H1 (cell line): ENCODE data around the gene FSD1. TPM values are rescaled to one million over a fixed set of nuclear protein-coding genes. Genes with fewer than 3 reads are reported as not detected.

ENCODE experiments used
- CEBPB ChIP-seq: IDR thresholded peaks from 2 replicates; pipeline ENCODE4 v1.6.1; 2012; ENCODE audit warnings: low read depth, low read length
- EGR1 ChIP-seq: IDR thresholded peaks from 2 replicates; pipeline ENCODE4 v1.6.1; 2011; ENCODE audit warnings: low read depth, low read length, borderline replicate concordance
- KDM1A ChIP-seq: fragments of 200-600, 300-600 bp; sonication (generic); IDR thresholded peaks from 2 replicates; pipeline ENCODE4 v1.7.1; 2016; ENCODE audit warnings: mild to moderate bottlenecking, low read length, borderline replicate concordance
- NANOG ChIP-seq: IDR thresholded peaks from 2 replicates; pipeline ENCODE4 v1.6.1; 2011; ENCODE audit warnings: low read length, low read depth, mild to moderate bottlenecking, inconsistent platforms; ENCODE audit not compliant: insufficient read depth, poor library complexity, severe bottlenecking
- POLR2A ChIP-seq, 2 experiments: IDR thresholded peaks; 1 replicate in 1 of 2; 2 replicates in 1 of 2; pipeline ENCODE4 v1.6.1; 2011; ENCODE audit warnings: low read depth in 2 of 2, low read length in 2 of 2, mild to moderate bottlenecking in 2 of 2; ENCODE audit errors: control extremely low read depth in 1 of 2
- SP2 ChIP-seq: IDR thresholded peaks from 2 replicates; pipeline ENCODE4 v1.6.1; 2012; ENCODE audit warnings: mild to moderate bottlenecking, low read length, inconsistent platforms
- SP4 ChIP-seq: IDR thresholded peaks from 2 replicates; pipeline ENCODE4 v1.6.1; 2012; ENCODE audit warnings: low read length, inconsistent platforms
- TCF12 ChIP-seq: IDR thresholded peaks from 2 replicates; pipeline ENCODE4 v1.6.1; 2011; ENCODE audit warnings: low read depth, mild to moderate bottlenecking, low read length
- polyA plus RNA-seq, 7 experiments: library from polyadenylated mRNA; depleted of rRNA in 3 of 7; stranded (reverse) in 5 of 7; unstranded in 2 of 7; fragments of >200 nt in 5 of 7; fragments of 200-250 nt in 2 of 7; gene quantifications; 1 replicate in 5 of 7; 2 replicates in 1 of 7; 4 replicates in 1 of 7; pipeline versions ENCODE4 v1.2.1 to v1.2.3, GENCODE V29; 2011 to 2013; ENCODE audit warnings: missing spikeins in 2 of 7, mixed read lengths in 2 of 7
- total RNA-seq: library from RNA; stranded (reverse); fragmentation: NEBNext Ultra II Directional; extraction: Animal tissue kit (Norgen Biotek cat#: 25700); gene quantifications from 2 replicates; pipeline ENCODE4 v1.2.1, GENCODE V29; 2021
- TF ChIP-seq, protein P1 (sequence below): IDR thresholded peaks from 2 replicates; pipeline ENCODE4 v1.6.1; 2011; ENCODE audit warnings: low read length, improper control_type of control experiment
- TF ChIP-seq, protein P2 (sequence below): fragments of 300-600 bp; sonication (generic); IDR thresholded peaks from 2 replicates; pipeline ENCODE4 v1.7.1; 2012; ENCODE audit warnings: low read length, moderate library complexity, mild to moderate bottlenecking, inconsistent platforms; ENCODE audit not compliant: insufficient replicate concordance

Gene FSD1
- total and polyA plus RNA-seq, 2 of the 8 experiments (the other 6 are each of a cell fraction or from before 2014, with no cell fraction given), result 58.8 to 181 TPM

DNA sequence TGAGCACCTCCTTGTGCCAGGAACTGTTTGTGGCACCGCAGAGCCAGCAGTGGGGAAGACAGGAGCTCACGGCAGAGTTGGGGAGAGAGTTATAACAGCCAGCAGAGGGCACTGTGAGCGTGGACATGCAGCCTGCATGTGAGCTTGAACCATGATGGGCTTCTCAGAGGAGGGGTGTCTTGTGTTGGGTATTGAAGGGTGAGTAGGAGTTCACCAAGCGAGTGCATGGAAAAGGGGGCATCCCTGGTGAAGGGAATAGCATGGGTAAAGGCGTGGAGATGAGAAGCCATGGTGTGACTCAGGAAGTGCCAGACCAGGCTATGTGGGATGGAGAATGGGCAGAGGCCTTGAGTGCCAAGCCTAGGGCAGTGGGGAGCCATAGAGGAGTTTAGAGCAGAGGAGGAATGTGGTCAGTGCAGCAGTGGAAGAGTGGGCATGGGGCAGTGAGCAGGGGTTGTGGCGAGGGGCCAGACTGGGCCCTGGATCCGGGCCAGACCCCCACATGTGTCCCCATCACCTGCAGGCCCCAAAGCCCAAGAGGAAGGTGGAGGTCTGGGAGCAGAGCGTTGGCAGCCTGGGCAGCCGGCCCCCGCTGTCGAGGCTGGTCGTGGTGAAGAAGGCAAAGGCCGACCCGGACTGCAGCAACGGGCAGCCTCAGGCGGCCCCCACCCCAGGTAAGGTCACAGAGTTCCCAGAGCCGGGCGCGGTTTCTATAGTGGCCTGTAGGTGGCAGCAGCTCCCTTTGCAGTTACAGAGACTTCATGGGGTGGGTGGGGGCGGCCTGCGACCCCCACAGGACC, 37.1 kb upstream of the FSD1 start (continued):
- TF ChIP-seq KDM1A (peak; percentile 87), CEBPB (no peak), EGR1 (no peak), SP2 (no peak), POLR2A (IDR thresholded peaks at IDR 0.05; ENCODE audit: control extremely low read depth in 1 of 2, low read depth in 2 of 2, low read length in 2 of 2) (no peak), NANOG (no peak), SP4 (no peak), TCF12 (no peak)
- TF ChIP-seq, protein P1, sequence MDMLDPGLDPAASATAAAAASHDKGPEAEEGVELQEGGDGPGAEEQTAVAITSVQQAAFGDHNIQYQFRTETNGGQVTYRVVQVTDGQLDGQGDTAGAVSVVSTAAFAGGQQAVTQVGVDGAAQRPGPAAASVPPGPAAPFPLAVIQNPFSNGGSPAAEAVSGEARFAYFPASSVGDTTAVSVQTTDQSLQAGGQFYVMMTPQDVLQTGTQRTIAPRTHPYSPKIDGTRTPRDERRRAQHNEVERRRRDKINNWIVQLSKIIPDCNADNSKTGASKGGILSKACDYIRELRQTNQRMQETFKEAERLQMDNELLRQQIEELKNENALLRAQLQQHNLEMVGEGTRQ, result no peak
- TF ChIP-seq, protein P2, sequence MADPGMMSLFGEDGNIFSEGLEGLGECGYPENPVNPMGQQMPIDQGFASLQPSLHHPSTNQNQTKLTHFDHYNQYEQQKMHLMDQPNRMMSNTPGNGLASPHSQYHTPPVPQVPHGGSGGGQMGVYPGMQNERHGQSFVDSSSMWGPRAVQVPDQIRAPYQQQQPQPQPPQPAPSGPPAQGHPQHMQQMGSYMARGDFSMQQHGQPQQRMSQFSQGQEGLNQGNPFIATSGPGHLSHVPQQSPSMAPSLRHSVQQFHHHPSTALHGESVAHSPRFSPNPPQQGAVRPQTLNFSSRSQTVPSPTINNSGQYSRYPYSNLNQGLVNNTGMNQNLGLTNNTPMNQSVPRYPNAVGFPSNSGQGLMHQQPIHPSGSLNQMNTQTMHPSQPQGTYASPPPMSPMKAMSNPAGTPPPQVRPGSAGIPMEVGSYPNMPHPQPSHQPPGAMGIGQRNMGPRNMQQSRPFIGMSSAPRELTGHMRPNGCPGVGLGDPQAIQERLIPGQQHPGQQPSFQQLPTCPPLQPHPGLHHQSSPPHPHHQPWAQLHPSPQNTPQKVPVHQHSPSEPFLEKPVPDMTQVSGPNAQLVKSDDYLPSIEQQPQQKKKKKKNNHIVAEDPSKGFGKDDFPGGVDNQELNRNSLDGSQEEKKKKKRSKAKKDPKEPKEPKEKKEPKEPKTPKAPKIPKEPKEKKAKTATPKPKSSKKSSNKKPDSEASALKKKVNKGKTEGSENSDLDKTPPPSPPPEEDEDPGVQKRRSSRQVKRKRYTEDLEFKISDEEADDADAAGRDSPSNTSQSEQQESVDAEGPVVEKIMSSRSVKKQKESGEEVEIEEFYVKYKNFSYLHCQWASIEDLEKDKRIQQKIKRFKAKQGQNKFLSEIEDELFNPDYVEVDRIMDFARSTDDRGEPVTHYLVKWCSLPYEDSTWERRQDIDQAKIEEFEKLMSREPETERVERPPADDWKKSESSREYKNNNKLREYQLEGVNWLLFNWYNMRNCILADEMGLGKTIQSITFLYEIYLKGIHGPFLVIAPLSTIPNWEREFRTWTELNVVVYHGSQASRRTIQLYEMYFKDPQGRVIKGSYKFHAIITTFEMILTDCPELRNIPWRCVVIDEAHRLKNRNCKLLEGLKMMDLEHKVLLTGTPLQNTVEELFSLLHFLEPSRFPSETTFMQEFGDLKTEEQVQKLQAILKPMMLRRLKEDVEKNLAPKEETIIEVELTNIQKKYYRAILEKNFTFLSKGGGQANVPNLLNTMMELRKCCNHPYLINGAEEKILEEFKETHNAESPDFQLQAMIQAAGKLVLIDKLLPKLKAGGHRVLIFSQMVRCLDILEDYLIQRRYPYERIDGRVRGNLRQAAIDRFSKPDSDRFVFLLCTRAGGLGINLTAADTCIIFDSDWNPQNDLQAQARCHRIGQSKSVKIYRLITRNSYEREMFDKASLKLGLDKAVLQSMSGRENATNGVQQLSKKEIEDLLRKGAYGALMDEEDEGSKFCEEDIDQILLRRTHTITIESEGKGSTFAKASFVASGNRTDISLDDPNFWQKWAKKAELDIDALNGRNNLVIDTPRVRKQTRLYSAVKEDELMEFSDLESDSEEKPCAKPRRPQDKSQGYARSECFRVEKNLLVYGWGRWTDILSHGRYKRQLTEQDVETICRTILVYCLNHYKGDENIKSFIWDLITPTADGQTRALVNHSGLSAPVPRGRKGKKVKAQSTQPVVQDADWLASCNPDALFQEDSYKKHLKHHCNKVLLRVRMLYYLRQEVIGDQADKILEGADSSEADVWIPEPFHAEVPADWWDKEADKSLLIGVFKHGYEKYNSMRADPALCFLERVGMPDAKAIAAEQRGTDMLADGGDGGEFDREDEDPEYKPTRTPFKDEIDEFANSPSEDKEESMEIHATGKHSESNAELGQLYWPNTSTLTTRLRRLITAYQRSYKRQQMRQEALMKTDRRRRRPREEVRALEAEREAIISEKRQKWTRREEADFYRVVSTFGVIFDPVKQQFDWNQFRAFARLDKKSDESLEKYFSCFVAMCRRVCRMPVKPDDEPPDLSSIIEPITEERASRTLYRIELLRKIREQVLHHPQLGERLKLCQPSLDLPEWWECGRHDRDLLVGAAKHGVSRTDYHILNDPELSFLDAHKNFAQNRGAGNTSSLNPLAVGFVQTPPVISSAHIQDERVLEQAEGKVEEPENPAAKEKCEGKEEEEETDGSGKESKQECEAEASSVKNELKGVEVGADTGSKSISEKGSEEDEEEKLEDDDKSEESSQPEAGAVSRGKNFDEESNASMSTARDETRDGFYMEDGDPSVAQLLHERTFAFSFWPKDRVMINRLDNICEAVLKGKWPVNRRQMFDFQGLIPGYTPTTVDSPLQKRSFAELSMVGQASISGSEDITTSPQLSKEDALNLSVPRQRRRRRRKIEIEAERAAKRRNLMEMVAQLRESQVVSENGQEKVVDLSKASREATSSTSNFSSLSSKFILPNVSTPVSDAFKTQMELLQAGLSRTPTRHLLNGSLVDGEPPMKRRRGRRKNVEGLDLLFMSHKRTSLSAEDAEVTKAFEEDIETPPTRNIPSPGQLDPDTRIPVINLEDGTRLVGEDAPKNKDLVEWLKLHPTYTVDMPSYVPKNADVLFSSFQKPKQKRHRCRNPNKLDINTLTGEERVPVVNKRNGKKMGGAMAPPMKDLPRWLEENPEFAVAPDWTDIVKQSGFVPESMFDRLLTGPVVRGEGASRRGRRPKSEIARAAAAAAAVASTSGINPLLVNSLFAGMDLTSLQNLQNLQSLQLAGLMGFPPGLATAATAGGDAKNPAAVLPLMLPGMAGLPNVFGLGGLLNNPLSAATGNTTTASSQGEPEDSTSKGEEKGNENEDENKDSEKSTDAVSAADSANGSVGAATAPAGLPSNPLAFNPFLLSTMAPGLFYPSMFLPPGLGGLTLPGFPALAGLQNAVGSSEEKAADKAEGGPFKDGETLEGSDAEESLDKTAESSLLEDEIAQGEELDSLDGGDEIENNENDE, result no peak
